HG03097 (cell line): ENCODE results near the gene SNAP25.

Experiments
- ATAC-seq: cut with Tn5 transposase; IDR thresholded peaks from one replicate; pipeline ENCODE4 v1.9.1; 2021; ENCODE audit not compliant: unreplicated experiment, low FRiP score

Gene SNAP25

GRCh38 chr20:10218536-10219451 lies at the start of gene SNAP25:
Gene SNAP25, plus strand, starts transcription at chr20:10218830. Its CDS starts 56,662 bp downstream, at chr20:10275492.
- ATAC-seq, result no peak

- no peak for ATAC-seq
Observed at GRCh38 chr20:10169752-10170151, 48.9 kb upstream of the SNAP25 start.

GRCh38 chr20:10170261-10170660 lies 48.4 kb upstream of the SNAP25 start:
- ATAC-seq, result no peak

GRCh38 chr20:10171864-10172751 lies 46.5 kb upstream of the SNAP25 start:
- ATAC-seq, result no peak

GRCh38 chr20:10172998-10173655 lies 45.5 kb upstream of the SNAP25 start:
- no peak for ATAC-seq

GRCh38 chr20:10174400-10174799 lies 44.2 kb upstream of the SNAP25 start:
- ATAC-seq, result no peak

GRCh38 chr20:10177326-10177725 lies 41.3 kb upstream of the SNAP25 start:
- no peak for ATAC-seq

GRCh38 chr20:10178091-10178490 lies 40.5 kb upstream of the SNAP25 start:
- no peak for ATAC-seq

GRCh38 chr20:10178727-10179313 lies 39.8 kb upstream of the SNAP25 start:
- ATAC-seq, result no peak

GRCh38 chr20:10179574-10180298 lies 38.9 kb upstream of the SNAP25 start:
- no peak for ATAC-seq

GRCh38 chr20:10180651-10181235 lies 37.9 kb upstream of the SNAP25 start:
- no peak for ATAC-seq

GRCh38 chr20:10185741-10186558 lies 32.7 kb upstream of the SNAP25 start:
- no peak for ATAC-seq

- ATAC-seq, result no peak
Observed at GRCh38 chr20:10190456-10190855, 28.2 kb upstream of the SNAP25 start.

GRCh38 chr20:10192171-10192570 lies 26.5 kb upstream of the SNAP25 start:
- no peak for ATAC-seq

GRCh38 chr20:10194166-10194565 lies 24.5 kb upstream of the SNAP25 start:
- no peak for ATAC-seq

- ATAC-seq, result no peak
Observed at GRCh38 chr20:10200330-10200729, 18.3 kb upstream of the SNAP25 start.

GRCh38 chr20:10201321-10201870 lies 17.2 kb upstream of the SNAP25 start:
- no peak for ATAC-seq

GRCh38 chr20:10209091-10209490 lies 9.5 kb upstream of the SNAP25 start:
- no peak for ATAC-seq
